Heart left ventricle (tissue), 16 donors: ENCODE results near the gene BIRC2. TPM values are rescaled to one million over a fixed set of nuclear protein-coding genes. Genes with fewer than 3 reads are reported as not detected.

ENCODE experiments used
- ATAC-seq, 4 donors: fragments of 200-7000 bp; cut with Tn5 transposase; one replicate each; pipeline ENCODE4 v1.9.1; 2020 to 2022; ENCODE audit warnings: moderate library complexity in 4 of 4, mild to moderate bottlenecking in 3 of 4, moderate number of reproducible peaks in 1 of 4
- DNase-seq, 5 donors: peaks; one replicate each; pipeline ENCODE4 v3.0.0-alpha.2; 2020
- H3K27ac ChIP-seq, 12 donors: fragments of 200-600 bp; sonication (generic) in 4 of 12; one replicate each; pipeline versions ENCODE4 v1.5.0 to v1.8.0; 2016 to 2022; ENCODE audit warnings: mild to moderate bottlenecking in 2 of 12
- H3K27me3 ChIP-seq, 9 donors: fragments of 200-600 bp; sonication (generic) in 2 of 9; one replicate each; pipeline versions ENCODE4 v1.5.1 to v1.8.0; 2016 to 2022; ENCODE audit warnings: mild to moderate bottlenecking in 3 of 9
- H3K36me3 ChIP-seq, 9 donors: fragments of 200-600 bp; sonication (generic) in 2 of 9; one replicate each; pipeline versions ENCODE4 v1.5.0 to v1.8.0; 2018 to 2022; ENCODE audit warnings: mild to moderate bottlenecking in 2 of 9
- H3K4me1 ChIP-seq, 12 donors: fragments of 200-600 bp; sonication (generic) in 4 of 12; one replicate each; pipeline versions ENCODE4 v1.5.0 to v1.8.0; 2016 to 2022; ENCODE audit warnings: mild to moderate bottlenecking in 3 of 12
- H3K4me3 ChIP-seq, 12 donors: fragments of 200-600 bp; sonication (generic) in 4 of 12; one replicate each; pipeline versions ENCODE4 v1.5.0 to v1.8.0; 2017 to 2022; ENCODE audit warnings: mild to moderate bottlenecking in 9 of 12, moderate library complexity in 4 of 12
- H3K9me3 ChIP-seq, 12 donors: fragments of 200-600 bp; sonication (generic) in 4 of 12; one replicate each; pipeline versions ENCODE4 v1.5.0 to v1.8.0; 2016 to 2022; ENCODE audit warnings: mild to moderate bottlenecking in 1 of 12
- POLR2A ChIP-seq, 2 donors: fragments of 450-650 bp; IDR thresholded peaks; one replicate each; pipeline ENCODE4 v1.6.1; 2017; ENCODE audit warnings: antibody characterized with exemption in 2 of 2, mild to moderate bottlenecking in 2 of 2, moderate library complexity in 2 of 2
- WGBS, 4 donors: extraction: QIAGEN DNeasy Blood & Tissue Kit in 2 of 4; methylation state at CpG; one replicate each; pipeline versions ENCODE4 v1.1.5 to v1.1.7; 2013 to 2018; 5-methylcytosine and 5-hydroxymethylcytosine counted together
- intact Hi-C, 10 donors: fragments of 100-400 bp; cut with DNase I; formaldehyde crosslinking; loops; one replicate each; pipeline versions ENCODE4 v1.11.1 to v1.14.2; 2022
- polyA plus RNA-seq, 2 donors: library from polyadenylated mRNA; stranded (reverse); fragments of 200-250 nt; gene quantifications; one replicate each; pipeline ENCODE4 v1.2.3, GENCODE V29; 2013
- total RNA-seq, 9 donors: library from RNA; depleted of rRNA in 2 of 9; stranded (reverse); fragments of >200 nt in 2 of 9; fragmentation: NEBNext Ultra II Directional in 3 of 9; extraction: Animal tissue kit (Norgen Biotek cat#: 25700) in 3 of 9; gene quantifications; one replicate each; pipeline versions ENCODE4 v1.1.0 to v1.2.4, GENCODE V29; 2016 to 2023
- TF ChIP-seq, protein P1 (sequence below), 12 donors: fragments of 200-600 bp; sonication (generic) in 4 of 12; IDR thresholded peaks; one replicate each; pipeline versions ENCODE4 v1.5.0 to v1.8.0; 2018 to 2022; ENCODE audit warnings: antibody characterized with exemption in 12 of 12, mild to moderate bottlenecking in 5 of 12
- donor health status: ischemic (EF 13 %, LVEDD 7.1; RV severe dilation, severe dysfunction).
- donor health status: healthy with polysubstance abuse.
- donor health status: DM: no; HTN: yes; CAD: no.
- donor health status: DM: no; HTN: no; CAD: no.
- donor health status: ischemic (EF 25% LVEDD 6.9; RV normal size, moderate dysfunction).
- donor health status: ischemic (EF 25% LVEDD 5.7; RV mildly dilated, moderate dysfunction).
- donor health status: healthy.
- donor health status: DM: yes; HTN: yes; CAD: no.
- donor health status: ischemic (EF 35%, LVEDD 5.7; RV mildly dilated, moderate dysfunction).
- donor health status: nonischemic (EF 11% LVEDD 7.7; RV severe dilation, severe dysfunction).
- donor health status: DM: yes; HTN: yes; CAD: no.
- donor health status: PGD.
- donor health status: ischemic (EF 29% LVEDD 5.4; RV normal size, mild dysfunction).
- donor health status: nonischemic (EF 23%, LVEDD 6.1; RV moderate dilation, normal function).

Gene BIRC2
- total and polyA plus RNA-seq, 11 donors = 17.9 to 39.9 (median 32.7) TPM

DNA sequence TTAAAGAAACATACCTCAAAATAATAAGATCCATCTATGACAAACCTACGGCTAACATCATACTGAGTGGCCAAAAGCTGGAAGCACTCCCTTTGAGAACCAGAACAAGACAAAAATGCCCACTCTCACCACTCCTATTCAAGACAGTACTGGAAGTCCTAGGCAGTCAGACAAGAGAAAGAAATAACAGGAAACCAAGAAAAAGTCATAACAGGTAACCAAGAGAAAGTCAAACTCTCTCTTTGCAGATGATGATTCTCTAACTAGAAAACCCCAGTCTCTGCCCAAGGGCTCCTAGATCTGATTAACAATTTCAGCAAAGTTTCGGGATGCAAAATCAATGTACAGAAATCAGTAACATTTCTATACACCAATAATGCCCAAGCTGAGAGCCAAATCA, 70.0 kb downstream of the BIRC2 start:
- peaks cover 0 to 19% (median 2%) of the 10 kb centered on the region in 12 donors for H3K9me3 ChIP-seq
- intact Hi-C loops = no loop called here
- no peaks in the 10 kb centered on the region for H3K27me3 ChIP-seq
- DNase-seq (no peak), ATAC-seq (no peak)
- peaks cover 0 to 26% (median 0%) of the 10 kb centered on the region in 12 donors for H3K4me1 ChIP-seq
- TF ChIP-seq, protein P1, sequence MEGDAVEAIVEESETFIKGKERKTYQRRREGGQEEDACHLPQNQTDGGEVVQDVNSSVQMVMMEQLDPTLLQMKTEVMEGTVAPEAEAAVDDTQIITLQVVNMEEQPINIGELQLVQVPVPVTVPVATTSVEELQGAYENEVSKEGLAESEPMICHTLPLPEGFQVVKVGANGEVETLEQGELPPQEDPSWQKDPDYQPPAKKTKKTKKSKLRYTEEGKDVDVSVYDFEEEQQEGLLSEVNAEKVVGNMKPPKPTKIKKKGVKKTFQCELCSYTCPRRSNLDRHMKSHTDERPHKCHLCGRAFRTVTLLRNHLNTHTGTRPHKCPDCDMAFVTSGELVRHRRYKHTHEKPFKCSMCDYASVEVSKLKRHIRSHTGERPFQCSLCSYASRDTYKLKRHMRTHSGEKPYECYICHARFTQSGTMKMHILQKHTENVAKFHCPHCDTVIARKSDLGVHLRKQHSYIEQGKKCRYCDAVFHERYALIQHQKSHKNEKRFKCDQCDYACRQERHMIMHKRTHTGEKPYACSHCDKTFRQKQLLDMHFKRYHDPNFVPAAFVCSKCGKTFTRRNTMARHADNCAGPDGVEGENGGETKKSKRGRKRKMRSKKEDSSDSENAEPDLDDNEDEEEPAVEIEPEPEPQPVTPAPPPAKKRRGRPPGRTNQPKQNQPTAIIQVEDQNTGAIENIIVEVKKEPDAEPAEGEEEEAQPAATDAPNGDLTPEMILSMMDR (IDR thresholded peaks at IDR 0.05) = no peak
- TF ChIP-seq POLR2A (IDR thresholded peaks at IDR 0.05) = no peak
- no peaks in the 10 kb centered on the region for H3K36me3 ChIP-seq
- no peak overlapping the region for H3K4me3 ChIP-seq
- H3K27ac ChIP-seq = no peak overlapping the region
- WGBS, 4 donors = 95 to 98% (median 97%) methylated on average over 2 of the region's 2 CpGs

DNA sequence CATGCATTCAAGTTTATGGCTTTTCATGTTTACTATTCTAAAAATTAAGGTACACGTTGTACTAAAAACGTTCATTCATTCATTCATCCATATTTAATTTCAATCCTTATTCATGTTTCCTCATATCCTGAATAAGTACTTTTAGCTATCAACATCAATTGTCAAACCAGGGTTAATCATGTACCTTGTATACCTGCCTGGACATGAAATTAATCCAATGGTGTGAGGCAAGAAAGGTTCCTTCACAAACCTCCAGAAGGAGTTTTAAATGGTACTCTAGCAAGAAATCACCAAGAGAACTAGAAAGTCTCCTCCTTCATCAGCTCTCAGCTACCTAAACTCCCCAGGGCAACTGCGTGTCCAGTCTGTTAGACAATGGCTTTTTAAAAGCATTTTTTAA, 72.2 kb downstream of the BIRC2 start:
- intact Hi-C loops = no loop called here

DNA sequence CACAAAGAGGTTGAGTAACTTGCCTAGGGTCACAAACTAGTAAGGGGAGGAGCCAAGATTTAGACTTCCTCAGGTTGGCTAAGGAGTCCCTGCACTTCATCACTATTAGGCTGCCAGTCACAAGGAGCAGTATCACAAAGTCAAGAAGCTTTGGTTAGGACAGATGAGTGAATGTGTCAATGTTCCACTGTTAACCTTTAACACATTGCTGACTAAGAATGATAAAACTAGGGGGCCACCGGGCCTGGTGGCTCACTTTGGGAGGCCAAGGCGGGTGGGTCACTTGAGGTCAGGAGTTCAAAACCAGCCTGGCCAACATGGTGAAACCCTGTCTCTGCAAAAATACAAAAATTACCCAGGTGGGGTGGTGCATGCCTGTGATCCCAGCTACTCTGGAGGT, 73.5 kb downstream of the BIRC2 start:
- Histone ChIP-seq H3K27ac (no peak overlapping the region), H3K4me1 (peaks cover 0 to 10% (median under 1%) of the 10 kb centered on the region in 12 donors)
- WGBS, 4 donors = 81 to 88% (median 82%) methylated on average over 2 of the region's 2 CpGs

More for the DNA sequence above, 72.2 kb downstream of the BIRC2 start:
- ATAC-seq (no peak), DNase-seq (no peak)
- WGBS, 4 donors = 91 to 95% (median 93%) methylated on average over 3 of the region's 3 CpGs
- H3K36me3 ChIP-seq = no peaks in the 10 kb centered on the region
- no peak overlapping the region for H3K4me3 ChIP-seq
- no peaks in the 10 kb centered on the region for H3K27me3 ChIP-seq
- TF ChIP-seq POLR2A (IDR thresholded peaks at IDR 0.05) = no peak
- TF ChIP-seq, protein P1 (IDR thresholded peaks at IDR 0.05) = no peak
- H3K27ac ChIP-seq = no peak overlapping the region
- peaks cover 0 to 21% (median 0%) of the 10 kb centered on the region in 12 donors for H3K4me1 ChIP-seq
- peaks cover 0 to 19% (median 2%) of the 10 kb centered on the region in 12 donors for H3K9me3 ChIP-seq

DNA sequence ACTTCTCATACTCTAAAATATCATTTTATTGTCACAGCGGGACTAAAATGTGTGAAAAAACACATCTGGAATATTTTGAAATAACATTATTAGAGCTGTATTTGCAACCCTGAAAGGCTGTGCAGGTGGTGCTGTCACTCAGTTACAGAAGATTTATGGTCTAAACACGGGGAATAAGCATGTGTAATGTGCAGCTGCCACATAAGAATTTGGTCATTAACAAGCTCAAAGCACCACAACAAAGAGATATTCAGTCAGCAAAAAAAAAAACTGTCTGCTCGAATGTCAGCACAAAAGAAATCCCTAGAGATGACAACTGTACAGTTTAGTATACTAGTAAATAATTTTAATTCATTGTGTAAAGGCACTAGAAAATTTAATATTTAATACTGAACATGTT, 74.2 kb downstream of the BIRC2 start:
- H3K36me3 ChIP-seq = no peaks in the 10 kb centered on the region
- TF ChIP-seq, protein P1 (IDR thresholded peaks at IDR 0.05) = no peak
- TF ChIP-seq POLR2A (IDR thresholded peaks at IDR 0.05) = no peak
- 54 to 60% (median 59%) methylated on average over 3 of the region's 3 CpGs for WGBS, 4 donors
- no peak overlapping the region for H3K27ac ChIP-seq
- ATAC-seq = no peak
- no peaks in the 10 kb centered on the region for H3K27me3 ChIP-seq
- no peak overlapping the region for H3K4me3 ChIP-seq
- H3K9me3 ChIP-seq = peaks cover 0 to 17% (median 2%) of the 10 kb centered on the region in 12 donors
- intact Hi-C loops = no loop called here
- H3K4me1 ChIP-seq = peaks cover 0 to 14% (median 4%) of the 10 kb centered on the region in 12 donors
- no peak for DNase-seq

More for the DNA sequence above, 73.5 kb downstream of the BIRC2 start:
- TF ChIP-seq POLR2A (IDR thresholded peaks at IDR 0.05) = no peak
- TF ChIP-seq, protein P1 (IDR thresholded peaks at IDR 0.05) = no peak
- Histone ChIP-seq H3K4me3 (no peak overlapping the region), H3K9me3 (peaks cover 0 to 19% (median 2%) of the 10 kb centered on the region in 12 donors), H3K36me3 (no peaks in the 10 kb centered on the region), H3K27me3 (no peaks in the 10 kb centered on the region)
- DNase-seq = no peak
- ATAC-seq = no peak
- intact Hi-C loops = no loop called here
